ACC112 (cell line): Measurements from ENCODE around the gene PLVAP.
A peak's percentile ranks its signal among the peaks of the same experiment; 100 is the strongest.

Experiments
- H2AFZ ChIP-seq: fragments of 200-600 bp; sonication (generic); one replicate; pipeline ENCODE4 v1.6.0; 2017; ENCODE audit warnings: antibody characterized with exemption, low read length; ENCODE audit not compliant: unreplicated experiment
- H3K27ac ChIP-seq: fragments of 200-600 bp; sonication (generic); 2 replicates; pipeline ENCODE4 v1.5.1; 2014; ENCODE audit warnings: low read depth, mild to moderate bottlenecking, antibody characterized with exemption, low read length, moderate library complexity
- H3K27me3 ChIP-seq: fragments of 200-600 bp; sonication (generic); 2 replicates; pipeline ENCODE4 v1.6.1; 2014; ENCODE audit warnings: mild to moderate bottlenecking, antibody characterized with exemption, low read length, moderate library complexity, mixed read lengths; ENCODE audit not compliant: insufficient read depth
- H3K36me3 ChIP-seq: fragments of 200-600 bp; sonication (generic); 2 replicates; pipeline ENCODE4 v1.6.1; 2016; ENCODE audit warnings: mild to moderate bottlenecking, antibody characterized with exemption, low read length, moderate library complexity, mixed read lengths; ENCODE audit not compliant: insufficient read depth
- H3K4me1 ChIP-seq: fragments of 200-600 bp; sonication (generic); one replicate; pipeline ENCODE4 v1.6.1; 2016; ENCODE audit warnings: low read length, mixed read lengths; ENCODE audit not compliant: insufficient read depth, unreplicated experiment, control insufficient read depth
- H3K4me3 ChIP-seq: fragments of 200-600 bp; sonication (generic); 2 replicates; pipeline ENCODE4 v1.5.1; 2014; ENCODE audit warnings: mild to moderate bottlenecking, low read depth, low read length
- H3K79me2 ChIP-seq: fragments of 200-600 bp; sonication (generic); one replicate; pipeline ENCODE4 v1.6.0; 2016; ENCODE audit warnings: low read length; ENCODE audit not compliant: control insufficient read depth, unreplicated experiment, insufficient read depth

PLVAP gene

DNA sequence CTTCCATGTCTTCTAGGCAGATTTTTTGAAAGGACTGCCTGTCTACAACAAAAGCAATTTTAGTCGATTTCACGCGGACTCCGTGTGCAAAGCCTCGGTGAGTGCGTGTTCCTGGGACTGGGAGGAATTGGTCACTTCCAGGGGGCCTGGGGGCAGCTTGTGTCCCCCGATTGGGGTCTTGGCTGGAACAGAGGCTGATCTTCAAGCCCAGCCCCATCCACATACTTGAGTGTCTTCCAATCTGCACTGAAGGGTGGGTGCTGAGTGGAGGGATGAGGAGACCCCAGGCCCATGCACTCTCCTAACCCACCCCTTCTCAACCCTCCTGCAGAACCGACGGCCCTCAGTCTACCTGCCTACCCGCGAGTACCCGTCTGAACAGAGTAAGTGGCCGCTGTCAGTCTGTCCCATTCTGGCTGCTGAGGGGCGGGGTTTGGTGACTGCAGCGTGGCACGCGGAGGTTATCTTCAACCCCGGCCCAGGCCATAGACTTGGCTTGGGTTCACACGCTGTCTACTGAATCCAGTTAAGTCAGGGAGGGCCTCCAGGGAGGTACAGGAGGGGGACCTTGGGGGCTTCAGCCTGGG lies 63.0 kb downstream of the PLVAP start:
- Histone ChIP-seq H3K27ac (no peak overlapping the region), H3K4me3 (no peak overlapping the region), H3K79me2 (peaks cover 35% of the 10 kb centered on the region), H2AFZ (no peak overlapping the region), H3K36me3 (no peaks in the 10 kb centered on the region), H3K4me1 (peaks cover 23% of the 10 kb centered on the region), H3K27me3 (no peaks in the 10 kb centered on the region)

DNA sequence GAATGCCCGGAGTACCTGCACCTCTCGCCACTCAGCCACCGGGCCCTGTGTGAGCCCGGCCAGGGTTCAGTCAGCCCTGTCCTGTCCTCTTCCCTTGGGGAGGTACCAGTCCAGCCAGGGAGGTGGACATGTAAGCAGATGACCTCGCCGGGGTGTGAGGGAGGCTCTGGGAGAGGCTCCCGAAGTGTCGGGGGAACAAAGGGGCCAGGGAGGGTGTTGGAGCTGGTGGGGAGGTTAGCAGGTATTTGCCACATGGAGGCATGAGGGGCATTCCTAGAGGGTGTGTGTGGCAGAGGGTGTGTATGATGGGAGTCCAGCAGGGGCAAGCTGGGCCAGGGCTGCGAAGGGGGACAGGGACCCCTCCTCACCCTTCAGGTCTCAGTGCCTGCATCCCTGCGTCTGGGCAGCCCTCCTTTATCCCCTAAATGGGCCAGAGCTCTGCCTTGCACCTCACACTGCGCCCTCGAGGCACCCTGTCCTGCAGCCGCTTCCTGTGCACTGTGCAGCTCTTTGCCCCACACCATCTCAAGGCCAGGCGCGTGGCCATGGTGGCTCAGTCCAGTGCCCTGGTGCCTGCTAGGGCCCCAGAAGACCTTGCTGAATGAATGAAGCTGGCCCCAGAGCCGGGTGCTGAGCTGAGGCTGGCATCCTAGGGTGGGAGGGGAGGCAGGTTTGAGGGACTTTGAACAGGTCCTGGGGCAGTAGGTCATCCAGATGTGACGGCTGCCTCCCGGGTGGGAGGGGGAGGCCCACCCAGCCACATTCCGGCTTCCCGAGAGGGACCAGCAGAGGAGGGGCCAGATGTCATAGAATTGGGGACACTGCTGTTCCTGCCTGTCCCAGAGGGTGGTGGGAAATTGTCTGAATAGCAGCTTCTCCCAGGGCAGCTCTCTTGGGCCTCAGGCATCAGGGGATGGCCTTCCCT lies 64.7 kb downstream of the PLVAP start:
- Histone ChIP-seq H2AFZ (no peak overlapping the region), H3K27ac (peak overlapping the region; percentile 70), H3K36me3 (no peaks in the 10 kb centered on the region), H3K4me1 (peaks cover 23% of the 10 kb centered on the region), H3K79me2 (peaks cover 37% of the 10 kb centered on the region), H3K27me3 (no peaks in the 10 kb centered on the region), H3K4me3 (peak overlapping the region; percentile 22; the same call in 1 of the 2 replicates)

DNA sequence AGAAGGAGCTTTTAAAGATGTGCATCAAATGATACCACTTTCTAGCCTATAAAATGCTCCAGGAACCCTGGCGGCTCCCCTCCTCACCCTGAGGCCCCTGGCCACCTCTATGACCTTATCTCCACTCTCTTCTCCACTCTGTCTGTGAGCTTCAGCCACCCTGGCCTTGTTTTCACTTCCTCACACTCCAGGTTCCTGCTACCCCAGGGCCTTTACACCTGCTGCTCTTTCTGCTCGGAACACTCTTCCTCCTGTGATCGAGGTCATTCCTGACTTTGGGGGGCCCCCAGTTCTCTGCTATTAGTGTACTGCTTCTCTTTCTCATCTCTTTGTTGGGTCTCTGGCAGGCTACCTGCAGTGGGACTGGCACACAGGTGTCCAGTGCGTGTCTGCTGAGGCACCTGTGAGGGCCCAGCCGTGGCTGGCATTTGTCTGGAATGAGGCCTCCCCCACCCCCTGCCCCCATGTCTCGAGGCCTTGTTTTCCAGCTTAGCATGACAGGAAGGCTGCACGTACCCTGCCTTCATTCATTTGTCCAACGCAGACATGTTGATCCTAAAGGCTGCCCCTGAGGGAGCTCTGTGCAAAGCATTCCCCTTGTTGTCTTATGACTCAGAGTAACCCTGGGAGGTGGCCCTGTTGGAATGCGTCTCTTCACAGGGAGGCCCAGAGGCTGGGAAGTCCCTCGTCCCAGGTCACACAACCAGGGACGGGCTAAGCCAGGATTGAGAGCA lies 65.5 kb downstream of the PLVAP start:
- Histone ChIP-seq H3K4me3 (peak overlapping the region; percentile 22; the same call in 1 of the 2 replicates), H3K27ac (peak overlapping the region; percentile 70), H3K36me3 (no peaks in the 10 kb centered on the region), H3K27me3 (no peaks in the 10 kb centered on the region), H2AFZ (no peak overlapping the region), H3K4me1 (peaks cover 26% of the 10 kb centered on the region), H3K79me2 (peaks cover 37% of the 10 kb centered on the region)

DNA sequence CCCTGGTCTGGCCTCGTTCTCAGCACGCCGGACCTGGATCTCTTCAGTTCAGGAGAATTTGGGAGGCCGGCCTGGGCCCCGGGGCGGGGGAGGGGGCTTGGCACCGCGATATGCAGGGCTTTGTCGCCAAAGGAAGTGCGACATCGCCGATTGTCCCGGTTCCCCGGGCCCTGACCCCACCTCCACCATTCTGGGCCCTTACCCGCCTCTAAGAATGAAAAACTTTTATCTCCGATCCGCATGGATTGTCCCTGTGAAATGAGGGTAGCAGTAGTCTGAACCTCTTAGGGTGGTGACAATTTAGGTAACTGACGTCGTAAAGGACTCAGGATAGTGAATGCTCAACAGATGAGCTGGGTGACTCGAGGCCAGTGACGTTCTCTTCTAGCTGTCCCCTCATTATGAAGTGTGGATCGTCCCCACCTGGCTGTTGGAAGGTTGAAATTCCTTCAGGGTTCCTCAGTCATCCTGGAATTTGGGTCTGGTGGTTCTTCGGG lies 67.1 kb downstream of the PLVAP start:
- Histone ChIP-seq H3K79me2 (peaks cover 37% of the 10 kb centered on the region), H3K27ac (peak overlapping the region; percentile 52), H3K4me3 (peak overlapping the region; percentile 88), H2AFZ (no peak overlapping the region), H3K4me1 (peaks cover 28% of the 10 kb centered on the region), H3K27me3 (no peaks in the 10 kb centered on the region), H3K36me3 (no peaks in the 10 kb centered on the region)

DNA sequence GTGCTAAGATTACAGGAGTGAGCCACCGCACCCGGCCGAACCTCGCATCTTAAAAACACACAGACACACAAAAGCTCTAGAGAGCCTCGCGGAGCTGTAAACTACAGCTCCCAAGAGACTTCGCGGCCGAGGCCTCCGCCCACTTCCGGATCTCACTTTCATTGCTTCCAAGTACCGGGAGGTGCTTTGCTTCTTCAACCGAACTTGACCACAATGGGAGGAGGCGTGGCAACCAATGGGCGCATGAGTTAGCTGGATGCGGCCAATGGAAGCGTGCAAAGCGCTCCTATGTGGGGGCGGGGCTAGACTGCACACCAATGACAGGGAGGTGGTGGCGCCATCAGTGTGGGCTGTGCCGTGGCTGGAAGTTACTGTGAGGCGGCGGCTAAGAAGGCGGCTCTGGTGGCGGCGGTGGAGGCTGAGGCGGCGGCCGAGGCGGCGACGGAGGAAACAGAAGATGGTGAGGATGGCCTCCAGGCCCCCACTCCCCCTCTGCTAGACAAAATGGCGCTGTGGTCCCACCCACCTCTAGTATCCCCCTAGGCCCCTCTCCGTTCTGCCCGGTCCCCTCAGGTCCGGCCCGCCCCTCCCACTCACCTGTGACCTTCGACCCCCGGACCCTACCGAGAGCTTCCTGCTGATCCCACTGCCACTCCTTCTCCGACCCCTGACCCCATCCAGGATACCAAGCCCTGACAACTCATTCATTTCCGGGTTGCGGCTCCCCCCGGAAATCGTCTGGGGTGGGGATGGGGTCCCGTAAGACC lies 67.8 kb downstream of the PLVAP start, which contains the start of gene DDA1:
DDA1 (plus strand) TSS at position 366 of the 767 bp plus-strand sequence; CDS start at position 458, 92 bp downstream.
- no peaks in the 10 kb centered on the region for H3K27me3 ChIP-seq
- H2AFZ ChIP-seq = no peak within 1 kb of the TSS
- no peaks in the 10 kb centered on the region for H3K36me3 ChIP-seq
- peaks cover 37% of the 10 kb centered on the region for H3K79me2 ChIP-seq
- H3K27ac ChIP-seq = peak within 1 kb of the TSS; percentile 52
- peak within 1 kb of the TSS; percentile 88 for H3K4me3 ChIP-seq
- peaks cover 34% of the 10 kb centered on the region for H3K4me1 ChIP-seq

DNA sequence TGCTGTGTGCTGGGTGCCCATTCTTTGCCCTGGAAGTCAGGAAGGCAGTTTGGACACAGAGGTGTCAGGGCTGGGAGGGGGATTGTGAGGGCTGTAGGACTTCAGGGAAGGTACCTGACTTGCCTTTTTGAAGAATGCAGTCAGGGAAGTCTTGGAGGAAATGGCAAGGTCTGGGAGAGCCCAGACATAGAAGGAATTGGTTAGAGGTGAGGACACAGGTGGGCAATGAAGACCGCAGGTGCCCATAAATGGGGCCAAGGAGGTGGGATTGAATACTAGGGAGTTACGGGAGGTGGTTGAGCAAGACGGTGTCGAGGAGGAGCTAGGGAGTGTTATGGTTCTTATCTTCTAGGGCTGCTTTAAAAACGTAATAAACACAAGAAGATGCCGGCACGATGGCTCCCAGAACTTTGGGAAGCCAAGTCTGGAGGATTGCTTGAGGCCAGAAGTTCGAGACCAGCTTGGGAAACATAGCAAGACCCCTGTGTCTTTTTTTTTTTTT lies 69.2 kb downstream of the PLVAP start:
- Histone ChIP-seq H2AFZ (no peak overlapping the region), H3K27ac (no peak overlapping the region), H3K79me2 (peaks cover 34% of the 10 kb centered on the region), H3K36me3 (no peaks in the 10 kb centered on the region), H3K4me1 (peaks cover 39% of the 10 kb centered on the region), H3K27me3 (no peaks in the 10 kb centered on the region), H3K4me3 (no peak overlapping the region)

DNA sequence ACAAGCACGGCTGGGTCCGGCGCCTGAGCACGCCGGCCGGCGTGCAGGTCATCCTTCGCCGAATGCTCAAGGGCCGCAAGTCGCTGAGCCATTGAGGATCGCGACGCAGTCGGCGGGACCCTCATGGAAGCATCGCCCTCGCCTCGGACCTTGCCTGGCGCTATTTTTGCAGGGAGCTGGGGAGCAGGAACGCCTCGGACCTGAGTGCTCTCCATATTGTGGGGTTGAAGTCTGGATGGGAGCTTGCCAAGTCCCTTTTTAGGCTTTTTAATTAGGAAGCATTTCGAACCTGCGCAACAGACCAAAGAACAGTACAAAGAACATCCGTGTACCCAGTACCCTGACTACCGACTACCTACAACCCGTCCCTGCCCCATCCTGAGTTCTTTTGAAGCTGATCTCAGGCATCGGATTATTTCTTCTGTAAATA lies 70.8 kb downstream of the PLVAP start:
- Histone ChIP-seq H3K79me2 (peaks cover 20% of the 10 kb centered on the region), H2AFZ (peak overlapping the region; percentile 95)

DNA sequence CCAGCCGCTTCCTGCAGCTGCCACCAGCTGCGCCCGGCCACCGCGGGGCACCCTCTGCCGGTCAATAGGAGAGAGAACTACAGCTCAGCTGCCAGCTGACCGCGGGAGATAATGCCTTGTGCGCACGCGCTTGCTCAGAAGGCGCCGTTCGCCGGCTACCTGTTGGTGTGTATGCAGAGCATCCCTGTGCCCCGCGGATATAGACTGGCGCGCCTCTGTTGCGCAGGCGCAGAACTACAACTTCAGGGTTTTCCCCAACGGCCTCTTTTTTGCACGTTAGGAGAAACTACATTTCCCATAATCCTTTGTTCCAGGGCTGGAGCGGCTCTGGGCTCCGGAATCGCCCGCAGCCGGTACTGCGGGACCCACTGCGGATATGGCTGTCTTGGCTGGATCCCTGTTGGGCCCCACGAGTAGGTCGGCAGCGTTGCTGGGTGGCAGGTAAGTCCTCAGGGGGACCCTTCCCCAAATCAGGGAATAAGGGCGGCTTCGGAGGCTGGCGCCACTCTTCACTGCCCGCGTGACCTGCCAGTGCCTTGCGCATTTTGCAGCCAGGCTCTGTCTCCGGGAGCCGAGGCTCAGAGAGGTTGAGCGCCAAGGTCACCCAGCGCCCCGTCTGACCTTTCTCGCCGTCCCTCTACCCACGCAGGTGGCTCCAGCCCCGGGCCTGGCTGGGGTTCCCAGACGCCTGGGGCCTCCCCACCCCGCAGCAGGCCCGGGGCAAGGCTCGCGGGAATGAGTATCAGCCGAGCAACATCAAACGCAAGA lies 71.4 kb downstream of the PLVAP start, which contains the start of gene MRPL34:
MRPL34 (plus strand) TSS at position 356 of the 768 bp plus-strand sequence; CDS start at position 377, 21 bp downstream.
- no peaks in the 10 kb centered on the region for H3K36me3 ChIP-seq
- no peaks in the 10 kb centered on the region for H3K27me3 ChIP-seq
- H3K27ac ChIP-seq = peak within 1 kb of the TSS; percentile 72; the same call in 1 of the 2 replicates
- H3K4me3 ChIP-seq = peak within 1 kb of the TSS; percentile 99
- peaks cover 14% of the 10 kb centered on the region for H3K79me2 ChIP-seq
- H2AFZ ChIP-seq = peak within 1 kb of the TSS; percentile 95
- H3K4me1 ChIP-seq = peaks cover 26% of the 10 kb centered on the region

More for the DNA sequence above, 70.8 kb downstream of the PLVAP start:
- Histone ChIP-seq H3K27me3 (no peaks in the 10 kb centered on the region), H3K36me3 (no peaks in the 10 kb centered on the region), H3K4me3 (peak overlapping the region; percentile 99), H3K27ac (peak overlapping the region; percentile 72; the same call in 1 of the 2 replicates), H3K4me1 (peaks cover 29% of the 10 kb centered on the region)

DNA sequence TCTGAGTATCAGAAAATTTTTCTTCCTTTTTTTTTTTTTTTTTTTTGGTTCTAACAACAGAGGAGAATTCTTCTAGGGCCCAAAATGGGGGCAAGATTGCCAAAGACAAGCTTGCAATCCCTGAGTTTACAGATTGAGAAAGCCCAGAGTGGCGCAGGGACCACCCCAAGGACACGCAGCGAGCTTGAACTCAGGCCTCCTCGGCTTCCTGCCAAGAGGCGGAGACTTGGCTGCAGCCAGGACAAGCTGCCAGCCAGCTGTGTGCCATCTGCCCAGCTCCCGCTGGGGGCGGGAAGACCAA lies 72.0 kb downstream of the PLVAP start:
- peak overlapping the region; percentile 99; the same call in 1 of the 2 replicates for H3K4me3 ChIP-seq
- H2AFZ ChIP-seq = no peak overlapping the region
- no peaks in the 10 kb centered on the region for H3K27me3 ChIP-seq
- no peak overlapping the region for H3K27ac ChIP-seq
- peaks cover 9% of the 10 kb centered on the region for H3K79me2 ChIP-seq
- no peaks in the 10 kb centered on the region for H3K36me3 ChIP-seq
- peaks cover 21% of the 10 kb centered on the region for H3K4me1 ChIP-seq
